ENCODE data around the gene SNPH. TPM values are rescaled to one million over a fixed set of nuclear protein-coding genes. Genes with fewer than 3 reads are reported as not detected.

Gene SNPH
- total RNA-seq, 1 donor from 2014 or later, result 0.43 TPM

- H3K27me3 Mint-ChIP-seq (ENCODE audit: insufficient read depth, low read depth), result no peaks in the 10 kb centered on the region
- no peak overlapping the region for H2AFZ ChIP-seq (replicated peaks)
- H3K9me3 ChIP-seq (ENCODE audit: low read depth), result no peaks in the 10 kb centered on the region
- no peaks in the 10 kb centered on the region for H3K36me3 Mint-ChIP-seq
- no peaks in the 10 kb centered on the region for H4K20me1 ChIP-seq (ENCODE audit: low read depth)
- no peak overlapping the region for H3K27ac Mint-ChIP-seq
- no peak for DNase-seq (ENCODE audit: low spot score)
- H3K4me1 Mint-ChIP-seq, result peaks cover 8% of the 10 kb centered on the region
- peaks cover 5% of the 10 kb centered on the region for H3K4me1 ChIP-seq
- TF ChIP-seq EZH2phosphoT487 (IDR thresholded peaks at IDR 0.05), result no peak
- H3K27ac ChIP-seq, result no peak overlapping the region
- no peak overlapping the region for H3K4me3 ChIP-seq
- H3K79me2 ChIP-seq (ENCODE audit: low read depth), result no peaks in the 10 kb centered on the region
- H3K9me3 Mint-ChIP-seq, result no peaks in the 10 kb centered on the region
- H3K4me2 ChIP-seq, result no peak overlapping the region
- no peaks in the 10 kb centered on the region for H3K27me3 ChIP-seq
- H3K4me3 Mint-ChIP-seq, result no peak overlapping the region
- H3F3A ChIP-seq (ENCODE audit: low read depth), result no peaks in the 10 kb centered on the region
- H3K36me3 ChIP-seq, result no peaks in the 10 kb centered on the region
- no peak overlapping the region for H3K9ac ChIP-seq
Measured at GRCh38 chr20:1295276-1295930, 29.3 kb downstream of the SNPH start.

- no peaks in the 10 kb centered on the region for H3K9me3 ChIP-seq (ENCODE audit: low read depth)
- H3K4me3 Mint-ChIP-seq, result no peak overlapping the region
Measured at GRCh38 chr20:1296117-1296610, 30.1 kb downstream of the SNPH start.

GRCh38 chr20:1296922-1297321 is 30.8 kb downstream of the SNPH start:
- no peaks in the 10 kb centered on the region for H3K27me3 Mint-ChIP-seq (ENCODE audit: insufficient read depth, low read depth)
- Histone ChIP-seq H3K36me3 (no peaks in the 10 kb centered on the region), H3K4me3 (no peak overlapping the region), H2AFZ (replicated peaks) (no peak overlapping the region), H3K4me1 (peaks cover 13% of the 10 kb centered on the region), H3F3A (ENCODE audit: low read depth) (no peaks in the 10 kb centered on the region), H3K27ac (no peak overlapping the region), H3K9me3 (ENCODE audit: low read depth) (no peaks in the 10 kb centered on the region), H3K79me2 (ENCODE audit: low read depth) (no peaks in the 10 kb centered on the region), H3K4me2 (no peak overlapping the region), H3K27me3 (no peaks in the 10 kb centered on the region), H4K20me1 (ENCODE audit: low read depth) (no peaks in the 10 kb centered on the region), H3K9ac (no peak overlapping the region)
- DNase-seq (ENCODE audit: low spot score), result no peak
- H3K36me3 Mint-ChIP-seq, result no peaks in the 10 kb centered on the region
- no peaks in the 10 kb centered on the region for H3K9me3 Mint-ChIP-seq
- peaks cover 14% of the 10 kb centered on the region for H3K4me1 Mint-ChIP-seq
- H3K27ac Mint-ChIP-seq, result no peak overlapping the region
- H3K4me3 Mint-ChIP-seq, result no peak overlapping the region
- TF ChIP-seq CTCF (IDR thresholded peaks at IDR 0.05) (no peak), EZH2 (IDR thresholded peaks at IDR 0.05) (no peak), EZH2phosphoT487 (IDR thresholded peaks at IDR 0.05) (no peak)

More at GRCh38 chr20:1296117-1296610, 30.1 kb downstream of the SNPH start:
- H3K36me3 ChIP-seq, result no peaks in the 10 kb centered on the region
- Mint-ChIP-seq H3K27me3 (ENCODE audit: insufficient read depth, low read depth) (no peaks in the 10 kb centered on the region), H3K4me1 (peaks cover 11% of the 10 kb centered on the region), H3K27ac (no peak overlapping the region), H3K9me3 (no peaks in the 10 kb centered on the region), H3K36me3 (no peaks in the 10 kb centered on the region)
- no peaks in the 10 kb centered on the region for H4K20me1 ChIP-seq (ENCODE audit: low read depth)
- H3K27ac ChIP-seq, result no peak overlapping the region
- no peaks in the 10 kb centered on the region for H3F3A ChIP-seq (ENCODE audit: low read depth)
- peaks cover 10% of the 10 kb centered on the region for H3K4me1 ChIP-seq
- TF ChIP-seq EZH2phosphoT487 (IDR thresholded peaks at IDR 0.05) (no peak), EZH2 (IDR thresholded peaks at IDR 0.05) (no peak), CTCF (IDR thresholded peaks at IDR 0.05) (no peak)
- H3K79me2 ChIP-seq (ENCODE audit: low read depth), result no peaks in the 10 kb centered on the region
- H3K4me3 ChIP-seq, result no peak overlapping the region
- H3K4me2 ChIP-seq, result no peak overlapping the region
- no peak for DNase-seq (ENCODE audit: low spot score)
- no peak overlapping the region for H2AFZ ChIP-seq (replicated peaks)
- no peak overlapping the region for H3K9ac ChIP-seq
- no peaks in the 10 kb centered on the region for H3K27me3 ChIP-seq

GRCh38 chr20:1297486-1297885 is 31.4 kb downstream of the SNPH start:
- no peak overlapping the region for H3K27ac ChIP-seq
- no peak overlapping the region for H3K4me2 ChIP-seq
- DNase-seq (ENCODE audit: low spot score), result no peak
- H2AFZ ChIP-seq (replicated peaks), result no peak overlapping the region
- no peak overlapping the region for H3K9ac ChIP-seq
- Mint-ChIP-seq H3K4me3 (no peak overlapping the region), H3K9me3 (no peaks in the 10 kb centered on the region), H3K4me1 (peaks cover 14% of the 10 kb centered on the region), H3K27me3 (ENCODE audit: insufficient read depth, low read depth) (no peaks in the 10 kb centered on the region), H3K27ac (no peak overlapping the region), H3K36me3 (no peaks in the 10 kb centered on the region)
- H3K4me3 ChIP-seq, result no peak overlapping the region
- TF ChIP-seq EZH2 (IDR thresholded peaks at IDR 0.05), result no peak
- TF ChIP-seq EZH2phosphoT487 (IDR thresholded peaks at IDR 0.05), result no peak
- TF ChIP-seq CTCF (IDR thresholded peaks at IDR 0.05), result no peak
- no peaks in the 10 kb centered on the region for H3K36me3 ChIP-seq
- H3F3A ChIP-seq (ENCODE audit: low read depth), result no peaks in the 10 kb centered on the region
- H3K27me3 ChIP-seq, result no peaks in the 10 kb centered on the region
- peaks cover 13% of the 10 kb centered on the region for H3K4me1 ChIP-seq
- no peaks in the 10 kb centered on the region for H4K20me1 ChIP-seq (ENCODE audit: low read depth)
- H3K79me2 ChIP-seq (ENCODE audit: low read depth), result no peaks in the 10 kb centered on the region
- H3K9me3 ChIP-seq (ENCODE audit: low read depth), result no peaks in the 10 kb centered on the region

Data from neural progenitor cell (in vitro differentiated cells).